ENCODE data around the gene CAV1. TPM values are rescaled to one million over a fixed set of nuclear protein-coding genes. Genes with fewer than 3 reads are reported as not detected.

Gene CAV1
- total and polyA plus RNA-seq, 2 experiments from 2014 or later = 16.0 to 21.1 TPM

GRCh38 chr7:116569737-116570136 is 44.9 kb downstream of the CAV1 start:
- H3K27ac ChIP-seq (ENCODE audit: low read depth) = no peak overlapping the region
- H3K4me2 ChIP-seq = no peak overlapping the region
- no peak overlapping the region for H2AFZ ChIP-seq

More at GRCh38 chr7:116569737-116570136, 44.9 kb downstream of the CAV1 start:
- Mint-ChIP-seq H3K4me1 (peaks cover 2% of the 10 kb centered on the region; the same call in 1 of the 3 replicates), H3K27me3 (ENCODE audit: insufficient read depth, low read depth, poor library complexity) (no peaks in the 10 kb centered on the region), H3K27ac (no peak overlapping the region; the same call in 1 of the 2 replicates), H3K36me3 (ENCODE audit: low read depth) (no peaks in the 10 kb centered on the region), H3K9me3 (no peaks in the 10 kb centered on the region), H3K4me3 (no peak overlapping the region)
- H3K4me3 ChIP-seq = no peak overlapping the region
- H3K4me1 ChIP-seq (ENCODE audit: insufficient read depth) = no peaks in the 10 kb centered on the region
- H3K27me3 ChIP-seq (ENCODE audit: insufficient read depth) = no peaks in the 10 kb centered on the region
- no peak for DNase-seq (ENCODE audit: low spot score)
- H4K20me1 ChIP-seq (replicated peaks; ENCODE audit: insufficient read depth) = no peaks in the 10 kb centered on the region
- ATAC-seq = no peak
- no peaks in the 10 kb centered on the region for H3F3A ChIP-seq (replicated peaks; ENCODE audit: low read depth)
- no peaks in the 10 kb centered on the region for H3K79me2 ChIP-seq (replicated peaks; ENCODE audit: insufficient read depth)
- no peaks in the 10 kb centered on the region for H3K9me2 ChIP-seq (ENCODE audit: insufficient read depth)
- TF ChIP-seq ZNF331 (CRISPR knock-in tag; IDR thresholded peaks at IDR 0.05; ENCODE audit: low read depth) = no peak
- TF ChIP-seq STAT1 (IDR thresholded peaks at IDR 0.05; ENCODE audit: unreplicated experiment) = no peak
- no peak for TF ChIP-seq ETS1 (IDR thresholded peaks at IDR 0.05)
- no peak for TF ChIP-seq CREB1 (CRISPR knock-in tag; IDR thresholded peaks at IDR 0.05; ENCODE audit: low read depth)
- no peak for TF ChIP-seq EZH2phosphoT487 (IDR thresholded peaks at IDR 0.05; ENCODE audit: unreplicated experiment)
- no peak for TF ChIP-seq ZNF462 (CRISPR knock-in tag; IDR thresholded peaks at IDR 0.05)
- no peak for TF ChIP-seq POLR2AphosphoS5 (IDR thresholded peaks at IDR 0.05; ENCODE audit: low read depth)
- no peak for TF ChIP-seq REST (IDR thresholded peaks at IDR 0.05; ENCODE audit: unreplicated experiment)
- TF ChIP-seq JUNB (IDR thresholded peaks at IDR 0.05; ENCODE audit: unreplicated experiment) = no peak
- no peak for TF ChIP-seq CTCF (conservative IDR thresholded peaks at IDR 0.05; ENCODE audit: low read depth in 2 of 2)
- TF ChIP-seq ZNF114 (CRISPR knock-in tag; IDR thresholded peaks at IDR 0.05) = no peak
- no peak for TF ChIP-seq EZH2 (IDR thresholded peaks at IDR 0.05; ENCODE audit: low read depth, unreplicated experiment)
- TF ChIP-seq NANOG (IDR thresholded peaks at IDR 0.05; ENCODE audit: borderline replicate concordance) = no peak
- no peaks in the 10 kb centered on the region for H3K36me3 ChIP-seq (ENCODE audit: insufficient read depth)
